ENCODE results near the gene IKZF2.

GRCh38 chr2:213149294-213149875 is 2.0 kb downstream of the IKZF2 start:
- no peak for TF ChIP-seq CTCF (IDR thresholded peaks at IDR 0.05)
- no peak for TF ChIP-seq EZH2phosphoT487 (IDR thresholded peaks at IDR 0.05)
- no peak for TF ChIP-seq EZH2 (IDR thresholded peaks at IDR 0.05)

Data from neural progenitor cell (in vitro differentiated cells).